Endodermal cell (in vitro differentiated cells): ENCODE measurements around the gene CHRDL2. TPM values are rescaled to one million over a fixed set of nuclear protein-coding genes. Genes with fewer than 3 reads are reported as not detected.

Experiments
- DNase-seq: peaks from one replicate; pipeline ENCODE4 v3.0.0-alpha.2; 2017
- H3K27ac ChIP-seq: 2 replicates; pipeline ENCODE4 v1.5.1; 2013; ENCODE audit warnings: mild to moderate bottlenecking, low read depth, low read length, moderate library complexity
- H3K27me3 ChIP-seq: 2 replicates; pipeline ENCODE4 v1.6.1; 2013; ENCODE audit warnings: mild to moderate bottlenecking, low read length, moderate library complexity; ENCODE audit not compliant: insufficient read depth, control insufficient read depth, poor library complexity, severe bottlenecking
- H3K36me3 ChIP-seq: 2 replicates; pipeline ENCODE4 v1.7.0; 2013; ENCODE audit warnings: mild to moderate bottlenecking, low read length, moderate library complexity; ENCODE audit not compliant: control insufficient read depth, insufficient read depth
- H3K4me1 ChIP-seq: one replicate; pipeline ENCODE4 v1.7.0; 2013; ENCODE audit warnings: low read length; ENCODE audit not compliant: control insufficient read depth, insufficient read depth
- H3K4me3 ChIP-seq: 2 replicates; pipeline ENCODE4 v1.5.1; 2013; ENCODE audit warnings: mild to moderate bottlenecking, low read length, moderate library complexity
- H3K9ac ChIP-seq: 2 replicates; pipeline ENCODE4 v1.6.1; 2013; ENCODE audit warnings: mild to moderate bottlenecking, low read length, moderate library complexity; ENCODE audit not compliant: poor library complexity, severe bottlenecking; ENCODE audit errors: extremely low read depth
- H3K9me3 ChIP-seq: 2 replicates; pipeline ENCODE4 v1.6.1; 2013; ENCODE audit warnings: mild to moderate bottlenecking, low read length, moderate library complexity; ENCODE audit not compliant: control insufficient read depth
- H3K27ac Mint-ChIP-seq: 2 replicates; pipeline ENCODE4 v1.8.0; 2020; ENCODE audit warnings: mixed read lengths
- H3K27me3 Mint-ChIP-seq: 2 replicates; pipeline ENCODE4 v1.8.0; 2021; ENCODE audit warnings: mild to moderate bottlenecking, mixed read lengths; ENCODE audit not compliant: insufficient read depth
- H3K36me3 Mint-ChIP-seq: 2 replicates; pipeline ENCODE4 v1.8.0; 2020; ENCODE audit warnings: low read depth, mixed read lengths
- H3K4me1 Mint-ChIP-seq: 2 replicates; pipeline ENCODE4 v1.8.0; 2020; ENCODE audit warnings: mixed read lengths
- H3K4me3 Mint-ChIP-seq: 2 replicates; pipeline ENCODE4 v1.8.0; 2020; ENCODE audit warnings: mild to moderate bottlenecking, moderate library complexity, mixed read lengths
- H3K9me3 Mint-ChIP-seq: 2 replicates; pipeline ENCODE4 v1.8.0; 2020; ENCODE audit warnings: mild to moderate bottlenecking, mixed read lengths
- CTCF ChIP-seq: fragments of 200-600 bp; sonication (generic); conservative IDR thresholded peaks from 2 replicates; pipeline ENCODE4 v1.5.0; 2021; ENCODE audit warnings: antibody characterized with exemption, mild to moderate bottlenecking
- WGBS, 2 experiments: methylation state at CpG; one replicate each; pipeline versions ENCODE4 v1.1.5 to v1.1.7; 2013; ENCODE audit warnings: missing lambda C conversion rate in 2 of 2, mixed read lengths in 1 of 2; ENCODE audit not compliant: insufficient coverage in 1 of 2, insufficient read length in 1 of 2; 5-methylcytosine and 5-hydroxymethylcytosine counted together
- total RNA-seq, 2 donors: library from RNA; stranded (reverse); fragmentation: NEBNext Ultra II Directional in 1 of 2; extraction: Animal tissue kit (Norgen Biotek cat#: 25700) in 1 of 2; gene quantifications; 2 replicates in 1 of 2; 3 replicates in 1 of 2; pipeline ENCODE4 v1.2.1, GENCODE V29; 2021

The CHRDL2 gene
- total RNA-seq, 2 donors from 2014 or later = 0.44 to 1.2 TPM

GRCh38 chr11:74719011-74719410, 12.2 kb downstream of the CHRDL2 start:
- no peak for TF ChIP-seq CTCF
- no peaks in the 10 kb centered on the region for H3K9me3 Mint-ChIP-seq
- 96 to 98% methylated on average over 5 of the region's 5 CpGs for WGBS, 2 experiments

GRCh38 chr11:74717221-74717969, 13.8 kb downstream of the CHRDL2 start:
- no peaks in the 10 kb centered on the region for H3K36me3 ChIP-seq
- H3K27ac ChIP-seq = no peak overlapping the region
- H3K9me3 ChIP-seq = no peaks in the 10 kb centered on the region
- Mint-ChIP-seq H3K9me3 (no peaks in the 10 kb centered on the region), H3K4me3 (no peak overlapping the region), H3K36me3 (no peaks in the 10 kb centered on the region), H3K4me1 (peaks cover 22% of the 10 kb centered on the region), H3K27me3 (peaks cover 6% of the 10 kb centered on the region), H3K27ac (no peak overlapping the region)
- 71 to 90% methylated on average over 1 to 5 of the region's 5 CpGs for WGBS, 2 experiments
- no peak for TF ChIP-seq CTCF
- H3K4me1 ChIP-seq = peaks cover 5% of the 10 kb centered on the region
- peak; percentile 54 for DNase-seq
- no peak overlapping the region for H3K9ac ChIP-seq
- peaks cover 5% of the 10 kb centered on the region for H3K27me3 ChIP-seq
- H3K4me3 ChIP-seq = no peak overlapping the region

More at GRCh38 chr11:74719011-74719410, 12.2 kb downstream of the CHRDL2 start:
- Histone ChIP-seq H3K36me3 (no peaks in the 10 kb centered on the region), H3K9me3 (no peaks in the 10 kb centered on the region), H3K9ac (no peak overlapping the region), H3K27ac (no peak overlapping the region), H3K4me1 (peaks cover 5% of the 10 kb centered on the region), H3K4me3 (no peak overlapping the region), H3K27me3 (peaks cover 19% of the 10 kb centered on the region)
- H3K4me1 Mint-ChIP-seq = peaks cover 22% of the 10 kb centered on the region
- H3K27ac Mint-ChIP-seq = no peak overlapping the region
- no peak overlapping the region for H3K4me3 Mint-ChIP-seq
- H3K27me3 Mint-ChIP-seq = peaks cover 15% of the 10 kb centered on the region
- peak; percentile 14 for DNase-seq
- no peaks in the 10 kb centered on the region for H3K36me3 Mint-ChIP-seq

- no peak for TF ChIP-seq CTCF
- Mint-ChIP-seq H3K27ac (no peak overlapping the region), H3K36me3 (no peaks in the 10 kb centered on the region), H3K4me3 (no peak overlapping the region), H3K9me3 (no peaks in the 10 kb centered on the region), H3K27me3 (no peaks in the 10 kb centered on the region), H3K4me1 (peaks cover 23% of the 10 kb centered on the region)
- DNase-seq = no peak
- no peaks in the 10 kb centered on the region for H3K36me3 ChIP-seq
- H3K9ac ChIP-seq = no peak overlapping the region
- 94 to 95% methylated on average over 4 to 7 of the region's 7 CpGs for WGBS, 2 experiments
- peaks cover 9% of the 10 kb centered on the region for H3K4me1 ChIP-seq
- H3K27ac ChIP-seq = no peak overlapping the region
- H3K9me3 ChIP-seq = no peaks in the 10 kb centered on the region
- H3K4me3 ChIP-seq = no peak overlapping the region
- H3K27me3 ChIP-seq = no peaks in the 10 kb centered on the region
Observed at GRCh38 chr11:74714904-74715303, 16.3 kb downstream of the CHRDL2 start.
